HG03521 (cell line): ENCODE data around the gene LAMC2.

Experiments
- ATAC-seq: cut with Tn5 transposase; IDR thresholded peaks from one replicate; pipeline ENCODE4 v1.9.1; 2021; ENCODE audit warnings: mild to moderate bottlenecking, moderate library complexity; ENCODE audit not compliant: unreplicated experiment

Gene LAMC2

DNA sequence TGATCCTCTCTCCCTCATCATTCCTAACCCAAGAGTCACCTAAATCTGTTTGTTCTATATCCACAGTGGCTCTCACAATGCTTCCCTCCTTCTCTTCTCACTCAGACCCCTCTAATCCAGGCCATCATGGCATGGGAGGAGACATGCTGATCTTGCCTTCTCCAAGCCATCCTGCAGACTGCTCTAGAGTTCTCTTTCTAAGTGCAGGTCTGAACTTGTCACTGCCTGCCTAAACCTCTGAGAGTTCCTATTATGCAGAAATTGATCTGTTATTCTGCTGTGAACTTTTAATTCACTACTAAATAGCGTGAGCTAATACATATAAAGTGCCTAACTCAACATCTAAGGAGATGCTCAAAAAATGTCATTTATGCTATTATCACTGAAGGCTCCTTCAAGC, 26.8 kb downstream of the LAMC2 start:
- ATAC-seq, result no peak

DNA sequence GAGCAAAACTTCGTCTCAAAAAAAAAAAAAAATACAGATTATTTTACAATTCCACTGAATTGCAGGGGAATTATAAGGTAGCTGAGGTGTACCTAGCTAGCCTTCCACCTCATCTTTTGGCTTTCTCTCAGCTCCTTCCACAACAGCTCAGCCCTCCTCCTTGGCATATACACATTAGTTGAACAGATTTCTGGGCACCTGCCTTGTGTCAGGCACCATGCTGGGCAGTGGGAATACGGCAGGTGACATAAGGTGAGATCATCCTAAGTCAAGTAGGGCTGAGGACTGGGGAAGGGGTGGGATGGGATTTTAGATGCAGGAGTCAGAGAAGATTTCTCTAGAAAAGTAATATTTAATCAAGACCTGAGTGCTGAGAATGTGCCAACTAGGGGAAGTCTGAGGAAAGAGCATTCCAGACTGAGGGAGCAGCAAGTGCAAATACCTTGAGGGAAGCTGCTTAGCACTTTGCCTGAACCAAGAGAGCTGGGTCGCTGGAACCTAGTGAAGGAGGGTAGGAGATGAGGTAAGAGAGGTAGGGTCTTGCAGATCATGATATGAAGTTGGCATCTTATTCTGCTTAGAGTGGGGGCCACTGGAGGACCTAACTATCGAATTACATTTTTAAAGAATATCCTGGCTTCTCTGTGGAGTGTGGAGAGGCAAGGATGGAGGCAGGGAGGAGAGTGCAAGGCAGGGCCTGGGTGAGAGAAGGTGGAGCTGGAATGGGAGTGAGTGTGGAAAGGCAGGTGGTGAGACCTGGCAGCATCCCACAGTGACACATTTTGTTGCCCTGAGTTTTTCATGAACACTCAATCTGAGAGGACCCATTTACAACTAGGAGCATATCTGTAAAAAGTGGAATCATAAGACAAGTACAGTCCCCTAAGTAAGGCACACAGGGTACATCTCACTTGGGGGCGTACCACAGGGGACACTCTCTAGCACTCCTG, 28.2 kb downstream of the LAMC2 start:
- ATAC-seq, result no peak

DNA sequence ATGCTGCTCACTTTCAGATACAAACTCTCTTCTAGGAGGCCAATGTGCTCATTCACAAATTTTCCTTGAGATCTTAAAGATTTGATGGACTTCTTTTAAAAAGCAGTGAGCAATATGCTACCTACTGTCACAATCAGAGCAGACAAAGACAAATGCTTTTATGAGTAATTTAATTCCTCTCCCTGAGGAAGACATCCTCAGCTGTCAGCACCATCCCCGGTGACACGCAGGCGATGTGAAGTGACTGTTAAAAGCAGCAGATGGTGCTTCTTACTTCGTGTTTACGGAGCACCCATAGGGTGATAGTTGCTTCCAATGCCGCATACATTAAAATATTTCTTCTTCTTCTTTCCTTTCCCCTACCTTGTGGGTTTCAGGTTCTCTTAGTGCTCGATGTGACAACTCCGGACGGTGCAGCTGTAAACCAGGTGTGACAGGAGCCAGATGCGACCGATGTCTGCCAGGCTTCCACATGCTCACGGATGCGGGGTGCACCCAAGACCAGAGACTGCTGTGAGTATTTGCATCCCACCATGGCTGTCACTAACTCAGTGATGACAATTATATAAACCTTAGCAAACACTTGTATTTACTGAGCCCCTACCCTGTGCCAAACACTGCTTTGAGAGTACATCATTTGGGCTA, 29.1 kb downstream of the LAMC2 start:
- no peak for ATAC-seq

DNA sequence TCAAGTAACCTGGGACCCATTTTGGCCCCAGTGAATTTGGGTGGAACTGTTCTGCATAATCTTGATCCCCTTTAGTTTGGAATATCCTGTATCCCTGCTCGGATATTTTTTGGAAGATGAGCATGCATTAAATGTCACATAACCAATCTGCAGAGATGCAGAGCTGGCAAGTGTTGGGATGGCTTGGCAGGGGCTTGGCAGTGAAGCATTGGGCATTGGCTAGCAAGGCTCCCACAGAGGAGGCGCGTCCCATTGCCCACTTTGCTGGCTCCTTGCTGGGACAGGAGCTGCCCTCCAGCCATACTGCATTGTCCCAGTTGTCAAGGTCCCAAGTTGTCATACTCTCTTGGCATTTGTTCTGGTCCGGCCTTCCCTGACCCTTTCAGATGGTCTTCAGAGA, 29.9 kb downstream of the LAMC2 start:
- no peak for ATAC-seq

DNA sequence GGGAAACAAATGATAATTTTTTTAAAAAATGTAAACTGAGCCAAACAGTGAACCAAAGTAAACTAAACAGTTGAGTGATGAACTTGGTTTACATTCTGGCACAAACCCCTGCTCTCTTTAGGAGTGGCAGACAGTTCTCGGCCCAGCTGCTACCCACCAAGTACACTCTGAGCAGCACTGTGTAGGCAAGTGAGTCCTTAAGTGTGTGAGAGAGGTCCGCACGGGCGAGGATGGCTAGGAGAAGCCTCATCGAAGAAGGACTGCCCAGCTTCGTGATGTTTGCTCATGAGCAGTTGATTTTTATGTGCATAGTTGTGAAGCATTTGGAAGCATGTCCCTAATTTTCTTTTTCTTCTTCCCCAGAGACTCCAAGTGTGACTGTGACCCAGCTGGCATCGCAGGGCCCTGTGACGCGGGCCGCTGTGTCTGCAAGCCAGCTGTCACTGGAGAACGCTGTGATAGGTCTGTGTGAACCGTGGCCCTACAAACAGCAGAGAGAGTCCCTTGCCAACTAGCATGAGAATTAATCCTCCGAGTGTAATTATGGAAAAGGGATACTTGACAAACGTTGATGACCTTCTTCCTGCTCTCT, 32.1 kb downstream of the LAMC2 start:
- ATAC-seq, result no peak

DNA sequence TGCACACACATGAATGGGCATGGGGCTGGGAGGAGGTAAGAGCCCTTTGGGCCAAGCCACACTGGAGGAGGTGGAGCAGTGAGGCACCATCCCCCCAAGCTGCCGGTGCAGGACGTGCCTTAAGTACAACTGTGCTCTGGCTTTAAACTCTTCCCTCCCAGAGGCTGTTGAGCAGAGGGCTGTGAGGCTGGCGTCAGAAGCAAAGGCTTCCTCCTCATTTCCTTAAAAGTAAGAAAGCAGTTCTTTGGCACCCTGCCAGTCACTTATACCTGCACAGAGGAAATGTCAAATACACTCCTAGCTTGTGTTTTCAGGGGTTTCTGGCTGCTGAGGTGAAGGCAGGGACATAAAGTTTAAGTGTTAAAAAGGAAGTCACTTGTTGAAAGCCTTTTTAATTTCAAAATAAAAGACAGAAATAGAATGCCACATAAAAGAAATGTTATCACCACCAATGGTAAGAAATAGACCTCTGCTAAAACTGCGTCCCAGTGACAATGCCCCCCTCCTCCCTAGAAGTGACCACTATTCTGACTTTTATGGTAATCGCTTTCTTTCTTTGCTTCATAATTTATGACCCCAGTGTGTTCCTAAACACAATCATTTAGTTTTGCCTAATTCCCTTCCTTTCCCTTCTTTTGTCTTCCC, 33.0 kb downstream of the LAMC2 start:
- no peak for ATAC-seq

DNA sequence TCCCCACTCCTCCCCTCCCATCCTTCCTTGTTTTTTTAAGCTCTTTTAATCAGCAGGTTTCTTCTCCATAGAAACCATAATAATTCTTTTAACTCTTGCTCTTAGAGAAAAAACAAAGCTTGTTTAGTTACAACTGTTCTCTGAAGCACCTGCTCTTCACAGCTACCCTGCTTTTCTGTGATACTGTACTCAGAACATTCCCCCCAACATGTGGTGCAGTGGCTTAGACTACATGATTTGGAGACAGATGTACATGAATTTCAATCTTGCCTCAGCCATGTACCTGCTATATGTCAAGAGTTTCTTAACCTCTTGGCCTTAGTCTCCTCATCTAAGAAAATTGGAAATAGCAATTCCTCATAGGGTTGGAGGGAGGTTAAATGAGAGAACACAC, 33.5 kb downstream of the LAMC2 start:
- no peak for ATAC-seq

DNA sequence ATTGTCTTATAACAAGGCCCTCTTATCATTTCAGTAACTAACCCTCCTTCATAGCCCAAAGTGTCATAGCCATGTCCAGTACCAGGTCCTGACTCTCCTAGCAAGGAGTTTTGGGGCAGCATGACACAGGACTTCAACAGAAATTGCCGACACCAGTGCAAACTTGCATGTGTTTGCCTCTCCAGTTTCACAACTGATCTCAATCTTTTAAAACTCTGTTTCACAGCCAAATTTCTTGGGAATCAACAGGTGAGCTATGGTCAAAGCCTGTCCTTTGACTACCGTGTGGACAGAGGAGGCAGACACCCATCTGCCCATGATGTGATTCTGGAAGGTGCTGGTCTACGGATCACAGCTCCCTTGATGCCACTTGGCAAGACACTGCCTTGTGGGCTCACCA, 36.8 kb downstream of the LAMC2 start:
- ATAC-seq, result no peak

DNA sequence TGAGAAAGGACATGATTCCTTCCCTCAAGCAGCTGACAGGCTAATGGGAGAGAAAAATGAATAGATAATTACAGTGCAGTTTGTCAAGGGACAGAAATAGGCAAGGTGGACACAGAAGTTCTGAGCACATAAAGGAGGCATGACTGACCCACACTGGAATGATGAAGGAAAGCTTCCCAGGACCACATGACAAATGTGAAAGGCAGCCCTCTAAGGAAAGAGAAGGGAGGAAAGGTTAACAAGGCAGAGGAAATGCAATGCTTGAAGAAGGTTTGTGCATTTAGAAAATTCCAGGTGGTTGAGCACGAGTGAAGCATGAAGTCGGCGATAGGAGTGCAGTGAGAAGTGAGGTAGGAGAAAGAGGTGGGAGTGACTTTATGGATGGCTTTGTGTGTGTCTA, 37.4 kb downstream of the LAMC2 start:
- ATAC-seq, result no peak

DNA sequence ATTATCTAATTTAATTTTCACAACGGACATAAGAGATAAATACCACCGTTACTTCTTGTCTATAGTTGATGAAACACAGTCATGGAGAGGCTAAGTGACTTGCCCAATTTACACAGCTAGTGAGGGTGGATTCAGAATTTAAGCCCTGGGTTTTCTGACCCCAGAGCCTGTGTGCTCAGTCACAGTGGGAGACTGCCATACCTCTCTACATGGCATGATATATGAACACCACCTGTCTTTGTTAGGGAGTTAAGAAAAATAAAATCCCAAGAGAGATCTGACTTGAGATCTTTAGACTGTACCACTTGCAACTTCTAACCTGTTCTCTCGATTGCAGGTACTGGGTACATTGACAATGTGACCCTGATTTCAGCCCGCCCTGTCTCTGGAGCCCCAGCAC, 40.3 kb downstream of the LAMC2 start:
- no peak for ATAC-seq

DNA sequence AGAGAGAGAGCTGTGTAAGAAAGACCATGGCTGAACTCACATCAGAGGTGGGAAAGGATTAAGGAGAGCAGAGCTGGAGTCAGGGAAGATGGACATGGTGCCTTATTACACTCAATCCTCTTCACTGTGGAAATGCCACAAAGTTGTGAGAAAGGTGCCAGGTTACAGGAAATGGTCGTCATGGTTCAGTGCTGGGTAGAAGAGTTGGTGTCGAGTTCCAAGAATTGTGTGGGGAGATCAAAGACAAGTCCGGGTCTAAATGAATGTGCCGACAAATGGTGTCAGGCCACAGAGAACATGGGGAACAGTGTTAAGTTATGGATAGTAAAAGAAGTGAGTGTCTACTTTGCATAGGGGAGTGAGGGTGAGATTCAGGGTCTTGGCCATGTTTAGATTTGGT, 40.9 kb downstream of the LAMC2 start:
- no peak for ATAC-seq

DNA sequence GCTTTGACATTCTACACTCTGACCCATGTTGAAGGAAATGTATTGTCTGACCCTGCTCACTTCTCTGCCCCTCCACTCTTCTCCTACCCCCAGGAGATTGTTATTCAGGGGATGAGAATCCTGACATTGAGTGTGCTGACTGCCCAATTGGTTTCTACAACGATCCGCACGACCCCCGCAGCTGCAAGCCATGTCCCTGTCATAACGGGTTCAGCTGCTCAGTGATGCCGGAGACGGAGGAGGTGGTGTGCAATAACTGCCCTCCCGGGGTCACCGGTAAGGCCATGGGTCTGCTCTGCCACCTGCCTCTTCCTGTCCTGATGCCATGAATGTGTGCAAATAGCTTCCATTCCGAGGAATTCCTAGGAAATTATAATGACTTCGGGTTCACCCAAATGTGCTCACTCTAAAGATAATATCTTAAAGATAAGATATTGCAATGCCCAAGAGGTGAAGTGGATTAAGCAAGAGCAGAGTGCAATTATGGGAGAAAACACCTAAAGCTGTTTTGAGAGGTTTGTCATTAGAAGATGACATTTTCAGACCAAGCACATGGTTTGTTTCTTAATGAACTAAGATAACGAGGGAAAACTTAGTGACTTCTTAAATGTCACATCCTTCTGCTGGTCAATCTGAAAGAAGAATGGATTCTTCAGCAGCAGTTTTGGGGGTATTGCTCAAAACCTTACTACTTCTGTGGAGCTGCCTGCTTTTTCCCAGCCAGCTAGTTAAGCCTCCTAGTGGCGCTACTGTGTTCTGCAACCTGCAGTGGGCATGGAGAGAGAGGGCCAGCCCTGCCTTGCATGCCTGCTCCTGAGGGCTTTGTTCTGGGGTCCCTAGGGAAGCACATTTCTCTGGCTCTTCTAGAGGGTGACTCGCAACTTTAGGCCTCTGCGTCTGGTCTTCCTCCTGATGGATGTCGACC, 41.6 kb downstream of the LAMC2 start:
- no peak for ATAC-seq

DNA sequence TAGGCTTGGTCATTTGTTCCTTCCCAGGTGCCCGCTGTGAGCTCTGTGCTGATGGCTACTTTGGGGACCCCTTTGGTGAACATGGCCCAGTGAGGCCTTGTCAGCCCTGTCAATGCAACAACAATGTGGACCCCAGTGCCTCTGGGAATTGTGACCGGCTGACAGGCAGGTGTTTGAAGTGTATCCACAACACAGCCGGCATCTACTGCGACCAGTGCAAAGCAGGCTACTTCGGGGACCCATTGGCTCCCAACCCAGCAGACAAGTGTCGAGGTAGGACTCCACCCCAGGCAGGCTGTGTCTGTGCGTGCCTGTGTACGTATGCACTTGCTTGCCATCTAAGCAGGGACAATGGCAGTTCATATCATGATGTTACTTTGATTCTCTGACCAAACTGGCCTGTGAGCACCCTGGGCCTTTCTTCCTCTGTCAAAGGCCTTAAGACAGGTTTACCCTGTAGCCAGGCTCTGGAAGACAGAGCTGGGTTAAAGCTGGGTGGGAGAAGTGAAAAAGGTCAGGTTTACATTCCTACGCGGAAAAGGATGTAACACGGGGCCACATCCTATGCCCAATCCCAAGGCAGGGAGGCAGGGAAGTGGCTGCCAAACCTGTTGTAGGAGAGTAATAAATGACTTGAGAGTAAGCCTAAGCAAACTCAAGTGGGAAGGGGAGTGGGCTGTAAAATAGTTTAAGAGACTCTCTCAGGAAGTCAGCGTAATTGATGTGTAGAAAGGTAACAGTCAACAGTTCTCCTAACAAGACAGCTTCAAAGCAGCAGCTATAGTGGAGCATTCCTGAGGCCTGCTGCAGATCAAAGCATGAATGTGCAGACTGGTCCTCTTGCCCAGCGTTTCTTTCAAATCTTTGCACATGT, 42.5 kb downstream of the LAMC2 start:
- ATAC-seq, result no peak

DNA sequence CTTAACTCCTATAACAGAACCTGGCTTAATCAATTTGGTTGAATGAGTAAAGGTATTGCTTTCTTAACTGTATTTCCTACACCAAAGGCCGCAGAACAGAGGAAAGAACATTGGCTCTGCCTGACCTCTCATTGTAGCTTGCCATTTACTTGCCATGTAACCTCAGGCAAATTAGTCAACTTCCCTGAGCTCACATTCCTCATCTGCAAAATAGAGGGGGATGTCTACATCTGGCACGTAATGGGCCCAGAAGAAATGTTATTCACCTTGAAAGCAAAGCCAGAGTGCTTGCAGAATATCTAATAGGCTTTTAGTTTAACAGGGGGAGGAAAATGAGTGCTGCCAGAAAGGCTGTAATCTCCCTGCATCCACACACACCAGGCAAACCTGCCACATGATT, 44.3 kb downstream of the LAMC2 start:
- ATAC-seq, result no peak

DNA sequence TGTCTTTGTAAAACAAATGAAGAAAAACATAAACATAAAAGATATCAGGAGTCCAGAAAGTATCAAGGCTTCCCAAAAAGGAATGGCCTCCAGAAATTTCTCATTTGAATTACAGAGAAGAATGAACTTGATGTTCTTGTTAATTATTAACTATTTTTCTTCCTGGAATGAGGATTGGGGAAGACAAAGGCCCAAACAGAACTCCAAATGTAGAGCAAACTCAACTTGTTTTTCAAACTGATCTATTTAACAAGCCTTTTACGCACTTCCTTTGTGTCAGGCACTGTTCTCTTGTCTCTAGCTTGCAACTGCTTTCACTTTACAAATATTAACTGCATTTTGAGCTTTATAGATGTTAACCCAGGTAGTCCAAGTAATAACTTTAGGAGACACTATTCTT, 45.5 kb downstream of the LAMC2 start:
- no peak for ATAC-seq

DNA sequence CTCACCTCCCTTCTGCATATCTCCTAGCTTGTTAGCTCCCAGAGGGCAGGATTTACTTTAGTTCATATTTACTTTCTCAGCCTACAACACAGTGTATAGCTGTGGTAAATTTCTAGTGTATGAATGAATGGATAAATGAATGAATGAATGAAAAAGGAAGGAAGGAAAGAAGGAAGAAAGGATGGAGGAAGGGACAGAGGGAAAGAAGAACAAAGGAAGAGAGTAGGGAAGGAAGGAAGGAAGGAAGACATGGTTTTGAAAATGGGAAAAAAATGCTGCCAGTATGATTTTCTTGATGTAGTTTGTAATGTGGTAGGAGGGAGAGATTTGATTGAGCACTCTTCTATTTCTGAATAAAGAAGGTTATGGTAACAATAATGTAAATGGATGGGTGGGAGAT, 47.0 kb downstream of the LAMC2 start:
- no peak for ATAC-seq

DNA sequence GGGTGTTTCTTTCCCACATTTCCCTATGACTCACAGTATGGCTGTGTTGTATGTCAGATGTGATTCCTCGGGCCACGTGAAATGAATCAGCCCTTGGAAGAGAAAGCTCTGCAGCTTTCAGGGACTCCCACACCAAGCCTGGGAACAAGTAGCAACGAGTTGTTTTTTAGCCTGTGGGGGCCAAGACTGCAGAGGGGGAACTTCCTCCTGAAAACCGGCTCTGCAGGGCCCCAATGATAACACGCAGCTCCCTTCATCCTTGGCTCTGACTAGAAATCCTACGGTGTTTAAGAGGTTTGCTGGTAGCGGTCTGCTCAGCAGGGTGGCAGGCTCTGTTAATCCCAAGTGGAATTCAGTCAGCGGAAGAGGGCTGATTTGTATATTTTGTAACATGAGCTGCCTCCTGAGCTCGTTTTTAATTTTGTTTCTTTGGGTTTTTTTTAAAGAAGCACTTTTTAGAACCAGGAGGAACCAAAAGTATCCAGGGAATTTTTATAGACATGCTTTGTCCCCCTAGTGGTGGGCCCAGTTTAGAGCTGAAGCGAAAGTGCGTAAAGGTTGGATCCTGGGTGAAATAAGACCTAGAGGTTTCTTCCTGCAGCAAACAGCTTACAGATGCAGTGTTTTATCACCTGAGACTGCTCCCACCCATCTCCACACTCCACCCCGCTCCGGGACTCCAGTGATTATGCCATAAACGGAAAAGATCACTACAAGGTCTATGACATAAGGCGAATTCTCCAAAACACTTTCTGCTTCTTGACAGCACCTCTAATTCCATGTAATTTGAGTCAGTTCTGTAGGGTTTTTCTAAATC, 48.8 kb downstream of the LAMC2 start:
- ATAC-seq, result no peak

DNA sequence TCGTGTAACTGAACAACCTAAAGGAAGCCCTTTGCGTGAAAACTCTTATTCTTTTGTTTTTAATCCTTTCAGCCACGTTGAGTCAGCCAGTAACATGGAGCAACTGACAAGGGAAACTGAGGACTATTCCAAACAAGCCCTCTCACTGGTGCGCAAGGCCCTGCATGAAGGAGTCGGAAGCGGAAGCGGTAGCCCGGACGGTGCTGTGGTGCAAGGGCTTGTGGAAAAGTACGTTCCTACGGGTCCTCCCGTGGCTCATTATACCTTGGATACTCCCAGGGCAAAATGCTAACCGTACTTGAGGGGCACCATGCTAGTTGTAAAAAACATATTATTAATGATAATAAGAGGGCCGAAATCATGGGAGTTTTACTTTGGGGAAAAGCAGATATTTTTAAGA, 49.4 kb downstream of the LAMC2 start:
- ATAC-seq, result no peak
